H1 (cell line): ENCODE measurements around the gene CRAT. TPM values are rescaled to one million over a fixed set of nuclear protein-coding genes. Genes with fewer than 3 reads are reported as not detected.

Experiments used
- CHD2 ChIP-seq: IDR thresholded peaks from 2 replicates; pipeline ENCODE4 v1.6.1; 2012; ENCODE audit warnings: low read length, improper control_type of control experiment
- USF2 ChIP-seq: IDR thresholded peaks from 2 replicates; pipeline ENCODE4 v1.6.1; 2011; ENCODE audit warnings: low read length, improper control_type of control experiment
- polyA plus RNA-seq, 7 experiments: library from polyadenylated mRNA; depleted of rRNA in 3 of 7; stranded (reverse) in 5 of 7; unstranded in 2 of 7; fragments of >200 nt in 5 of 7; fragments of 200-250 nt in 2 of 7; gene quantifications; 1 replicate in 5 of 7; 2 replicates in 1 of 7; 4 replicates in 1 of 7; pipeline versions ENCODE4 v1.2.1 to v1.2.3, GENCODE V29; 2011 to 2013; ENCODE audit warnings: missing spikeins in 2 of 7, mixed read lengths in 2 of 7
- total RNA-seq: library from RNA; stranded (reverse); fragmentation: NEBNext Ultra II Directional; extraction: Animal tissue kit (Norgen Biotek cat#: 25700); gene quantifications from 2 replicates; pipeline ENCODE4 v1.2.1, GENCODE V29; 2021

CRAT gene
- total and polyA plus RNA-seq, 2 of the 8 experiments (the other 6 are each of a cell fraction or from before 2014, with no cell fraction given) = 8.2 to 17.3 TPM

GRCh38 chr9:129089246-129089645 is 21.3 kb downstream of the CRAT start (continued):
- TF ChIP-seq USF2 = no peak
- no peak for TF ChIP-seq CHD2
